ENCODE results near the gene JUN.

DNA sequence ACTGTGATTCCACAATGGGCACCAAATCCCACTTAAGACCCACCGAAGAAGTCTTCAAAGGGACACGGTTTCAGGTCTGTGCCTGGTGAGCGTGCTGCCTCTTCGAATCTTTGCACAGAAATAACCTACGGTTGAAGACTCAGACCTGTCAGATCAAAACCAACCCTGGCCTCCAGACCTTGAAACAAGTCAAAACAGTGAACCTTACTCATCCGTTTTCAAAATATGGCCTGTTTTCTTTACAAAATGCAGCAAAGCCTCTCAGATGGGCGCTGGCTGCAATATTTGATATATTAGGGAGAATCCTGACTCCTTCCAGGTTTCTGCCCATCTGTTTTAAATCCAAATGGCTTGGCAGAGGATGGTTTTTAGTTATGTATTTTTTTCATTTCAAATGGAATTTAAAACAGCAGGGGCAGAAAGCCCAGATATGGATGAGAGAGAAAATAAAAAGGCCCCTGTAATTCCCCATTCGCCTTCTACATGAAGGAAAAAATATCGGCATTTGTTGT is 14.0 kb downstream of the JUN start:
- TF ChIP-seq EZH2 (IDR thresholded peaks at IDR 0.05; ENCODE audit: low read depth): no peak
- TF ChIP-seq, protein P1, sequence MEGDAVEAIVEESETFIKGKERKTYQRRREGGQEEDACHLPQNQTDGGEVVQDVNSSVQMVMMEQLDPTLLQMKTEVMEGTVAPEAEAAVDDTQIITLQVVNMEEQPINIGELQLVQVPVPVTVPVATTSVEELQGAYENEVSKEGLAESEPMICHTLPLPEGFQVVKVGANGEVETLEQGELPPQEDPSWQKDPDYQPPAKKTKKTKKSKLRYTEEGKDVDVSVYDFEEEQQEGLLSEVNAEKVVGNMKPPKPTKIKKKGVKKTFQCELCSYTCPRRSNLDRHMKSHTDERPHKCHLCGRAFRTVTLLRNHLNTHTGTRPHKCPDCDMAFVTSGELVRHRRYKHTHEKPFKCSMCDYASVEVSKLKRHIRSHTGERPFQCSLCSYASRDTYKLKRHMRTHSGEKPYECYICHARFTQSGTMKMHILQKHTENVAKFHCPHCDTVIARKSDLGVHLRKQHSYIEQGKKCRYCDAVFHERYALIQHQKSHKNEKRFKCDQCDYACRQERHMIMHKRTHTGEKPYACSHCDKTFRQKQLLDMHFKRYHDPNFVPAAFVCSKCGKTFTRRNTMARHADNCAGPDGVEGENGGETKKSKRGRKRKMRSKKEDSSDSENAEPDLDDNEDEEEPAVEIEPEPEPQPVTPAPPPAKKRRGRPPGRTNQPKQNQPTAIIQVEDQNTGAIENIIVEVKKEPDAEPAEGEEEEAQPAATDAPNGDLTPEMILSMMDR (conservative IDR thresholded peaks at IDR 0.05): no peak

All from PC-9 (cell line).